GM12878 (cell line): ENCODE data around the gene ADAT3. TPM values are rescaled to one million over a fixed set of nuclear protein-coding genes. Genes with fewer than 3 reads are reported as not detected.
A peak's percentile ranks its signal among the peaks of the same experiment; 100 is the strongest.

Source experiments
- ATAC-seq: fragments of 200-7000 bp; cut with Tn5 transposase; 3 replicates; pipeline ENCODE4 v1.9.1; 2020; ENCODE audit warnings: mild to moderate bottlenecking, moderate library complexity
- BruUV-seq: library from RNA; stranded (reverse); fragments of 400-500 nt; replicated peaks from 2 replicates; lab custom pipeline; 2021; lab: Mats Ljungman, UMichigan
- CTCF ChIA-PET: fragments of 300-600 bp; sonication (Branson Sonifier 250); formaldehyde crosslinking; extraction: SDS; loops from one replicate; lab custom pipeline; 2021; ENCODE audit warnings: inconsistent platforms; lab: Yijun Ruan, JAX
- POLR2A ChIA-PET: fragments of 350-600 bp; formaldehyde crosslinking; extraction: SDS; loops from one replicate; lab custom pipeline; 2021; ENCODE audit warnings: inconsistent platforms; lab: Charles Lee
- RAD21 ChIA-PET: fragments of 300-600 bp; sonication (Branson Sonifier 250); formaldehyde crosslinking; loops from one replicate; lab custom pipeline; 2023; ENCODE audit warnings: antibody characterized with exemption; ENCODE audit not compliant: unreplicated experiment; lab: Charles Lee
- SMC1A ChIA-PET: fragments of 300-600 bp; sonication (Branson Sonifier 250); formaldehyde crosslinking; loops from one replicate; lab custom pipeline; 2023; ENCODE audit not compliant: unreplicated experiment, uncharacterized antibody; lab: Charles Lee
- DNase-seq: peaks from one replicate; pipeline ENCODE4 v3.0.0-alpha.2; 2011; ENCODE audit warnings: low read depth, low spot score
- FAIRE-seq: peaks from 3 replicates; lab custom pipeline; 2011; peaks lifted over from hg19 to GRCh38; lab: Jason Lieb, UNC
- H2AFZ ChIP-seq: 2 replicates; pipeline ENCODE4 v1.6.0; 2011; ENCODE audit warnings: low read depth, low read length, control low read depth; ENCODE audit not compliant: control insufficient read depth
- H3K27ac ChIP-seq: 2 replicates; pipeline ENCODE4 v1.5.1; 2011; ENCODE audit warnings: control low read depth; ENCODE audit not compliant: control insufficient read depth, insufficient read depth
- H3K27me3 ChIP-seq, 2 experiments: replicated peaks in 1 of 2; 2 replicates each; pipeline versions ENCODE4 v1.6.0 to v1.6.1; 2011; ENCODE audit warnings: low read length in 1 of 2; ENCODE audit not compliant: control insufficient read depth in 2 of 2, insufficient read depth in 2 of 2
- H3K36me3 ChIP-seq, 2 experiments: 2 replicates each; pipeline ENCODE4 v1.5.1; 2011; ENCODE audit warnings: low read length in 1 of 2; ENCODE audit not compliant: control insufficient read depth in 2 of 2, insufficient read depth in 2 of 2
- H3K4me1 ChIP-seq: 2 replicates; pipeline ENCODE4 v1.6.1; 2011; ENCODE audit warnings: mild to moderate bottlenecking, low read length, moderate library complexity, mixed read lengths; ENCODE audit not compliant: control insufficient read depth, insufficient read depth
- H3K4me2 ChIP-seq: 2 replicates; pipeline ENCODE4 v1.6.0; 2011; ENCODE audit warnings: control low read depth; ENCODE audit not compliant: control insufficient read depth, insufficient read depth
- H3K4me3 ChIP-seq: fragments of 200-600 bp; sonication (generic); 2 replicates; pipeline ENCODE4 v1.5.1; 2016
- H3K79me2 ChIP-seq: 2 replicates; pipeline ENCODE4 v1.6.0; 2011; ENCODE audit warnings: low read length; ENCODE audit not compliant: control insufficient read depth, insufficient read depth
- H3K9ac ChIP-seq: 2 replicates; pipeline ENCODE4 v1.8.0; 2011; ENCODE audit warnings: low read length, control low read depth, mixed read lengths; ENCODE audit not compliant: control insufficient read depth, insufficient read depth
- H3K9me3 ChIP-seq: replicated peaks from 3 replicates; pipeline ENCODE4 v1.5.1; 2011; ENCODE audit warnings: mild to moderate bottlenecking, low read length; ENCODE audit not compliant: control insufficient read depth, insufficient read depth
- H4K20me1 ChIP-seq: 2 replicates; pipeline ENCODE4 v1.6.0; 2011; ENCODE audit not compliant: control insufficient read depth, insufficient read depth
- CBX5 ChIP-seq: sonication (generic); IDR thresholded peaks from 2 replicates; pipeline ENCODE4 v1.6.1; 2016; ENCODE audit warnings: low read depth, moderate library complexity, mild to moderate bottlenecking, inconsistent platforms
- KLF5 ChIP-seq: fragments of 450-650 bp; IDR thresholded peaks from 2 replicates; pipeline ENCODE4 v1.6.1; 2014; ENCODE audit warnings: mild to moderate bottlenecking; ENCODE audit not compliant: partially characterized antibody
- MLLT1 ChIP-seq: fragments of 450-650 bp; IDR thresholded peaks from 2 replicates; pipeline ENCODE4 v1.6.1; 2016; ENCODE audit warnings: mild to moderate bottlenecking
- NR2C2 ChIP-seq: IDR thresholded peaks from 2 replicates; pipeline ENCODE4 v1.6.1; 2011; ENCODE audit warnings: borderline replicate concordance, low read depth; ENCODE audit not compliant: control insufficient read depth, insufficient read length
- NRF1 ChIP-seq: conservative IDR thresholded peaks from 2 replicates; pipeline ENCODE4 v1.6.1; 2011; ENCODE audit warnings: mild to moderate bottlenecking, low read depth, low read length, improper control_type of control experiment
- SRF ChIP-seq, 2 experiments: IDR thresholded peaks; 2 replicates each; pipeline ENCODE4 v1.6.1; 2011; ENCODE audit warnings: low read depth in 2 of 2, low read length in 2 of 2, mild to moderate bottlenecking in 1 of 2, moderate library complexity in 1 of 2
- STAT1 ChIP-seq: fragments of 450-650 bp; conservative IDR thresholded peaks from 2 replicates; pipeline ENCODE4 v1.6.1; 2014; ENCODE audit warnings: antibody characterized with exemption, mild to moderate bottlenecking
- WGBS: methylation state at CpG from one replicate; pipeline ENCODE4 v1.1.6; 2016; ENCODE audit warnings: low lambda C conversion rate; ENCODE audit not compliant: insufficient replicate concordance, insufficient coverage; ENCODE audit errors: missing lambda C conversion rate; 5-methylcytosine and 5-hydroxymethylcytosine counted together
- in situ Hi-C: fragments of 300-500 bp; cut with MboI; formaldehyde crosslinking; loops from 9 replicates; pipeline ENCODE4 v1.14.3; 2018; ENCODE audit warnings: mixed read lengths
- intact Hi-C: fragments of 100-400 bp; cut with micrococcal nuclease; formaldehyde crosslinking; loops from one replicate; pipeline ENCODE4 v1.14.2; 2022; ENCODE audit not compliant: unreplicated experiment
- polyA plus RNA-seq, 11 experiments: library from polyadenylated mRNA; depleted of rRNA in 4 of 11; unstranded in 6 of 11; stranded (reverse) in 5 of 11; fragments of >200 nt; fragmentation: Nextera tagmentation in 4 of 11; fragmentation: Illumina TruSeq in 1 of 11; extraction: Ambion mirVana in 4 of 11; extraction: Trizol in 1 of 11; gene quantifications; 1 replicate in 1 of 11; 2 replicates in 10 of 11; pipeline versions ENCODE4 v1.2.1 to v1.2.3, GENCODE V29; 2011 to 2016; ENCODE audit warnings: inconsistent platforms in 2 of 11, missing spikeins in 2 of 11, low read depth in 1 of 11
- total RNA-seq, 4 experiments: library from RNA; depleted of rRNA in 3 of 4; stranded (reverse); fragments of >200 nt in 3 of 4; fragmentation: Illumina TruSeq in 1 of 4; extraction: Trizol in 1 of 4; gene quantifications; 2 replicates each; pipeline versions ENCODE4 v1.2.1 to v1.2.3, GENCODE V29; 2013 to 2021

ADAT3 gene
- total and polyA plus RNA-seq, 10 of the 15 experiments (the other 5 are each of a cell fraction or from before 2014, with no cell fraction given): 0.27 to 11.8 (median 7.7) TPM; not detected in 3

DNA sequence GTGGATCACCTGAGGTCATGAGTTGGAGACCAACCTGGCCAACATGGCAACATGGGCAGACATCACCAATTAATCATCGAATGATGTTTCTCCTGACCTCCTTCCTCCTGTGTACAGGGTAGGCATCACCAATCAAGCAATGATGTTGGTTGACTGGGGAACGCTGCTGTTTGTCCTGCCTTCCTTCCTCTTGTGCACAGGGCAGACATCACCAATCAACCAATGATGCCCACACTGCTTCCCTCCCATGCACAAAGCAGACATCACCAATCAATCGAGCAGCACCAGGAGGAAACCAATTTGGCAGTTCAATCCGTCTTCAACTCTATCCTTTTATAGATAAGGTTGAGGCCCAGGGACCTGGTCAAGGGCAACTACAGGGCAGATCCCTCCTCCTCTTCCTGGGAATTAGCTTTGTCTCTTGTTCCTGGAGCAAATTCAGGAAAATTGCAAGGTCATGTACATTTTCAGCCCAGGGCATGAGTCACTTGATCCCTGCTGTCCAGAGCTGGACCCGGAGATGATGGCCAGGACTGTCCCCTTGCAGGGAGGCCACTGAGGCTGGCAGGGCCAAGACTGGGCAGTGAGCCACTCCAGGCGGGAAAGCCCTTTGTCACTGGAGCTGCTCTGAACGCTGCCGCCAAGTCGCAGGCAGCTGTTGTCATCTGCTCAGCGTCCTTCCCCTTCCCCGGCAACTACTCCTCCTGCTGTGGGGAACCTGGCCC lies 30.4 kb downstream of the ADAT3 start:
- intact Hi-C loops: no loop called here
- peaks cover 7% of the 10 kb centered on the region for H3K79me2 ChIP-seq
- no peak overlapping the region for H3K9ac ChIP-seq
- CTCF ChIA-PET: interaction anchor here (0.6 to 1.4 kb wide), 2 partner anchors 38 to 659 kb away, joined by 3 read pairs; no protein-coding TSS in a partner anchor
- H3K27ac ChIP-seq: no peak overlapping the region
- peak; percentile 33 for ATAC-seq
- no peak overlapping the region for H3K4me3 ChIP-seq
- H3K27me3 ChIP-seq: no peaks in the 10 kb centered on the region
- RAD21 ChIA-PET: interaction anchor here (1.1 kb wide), 1 partner anchor 72 kb away, joined by 4 read pairs; no protein-coding TSS in a partner anchor
- peaks cover 3% of the 10 kb centered on the region; the same call in 1 of the 3 replicates for H3K9me3 ChIP-seq
- DNase-seq: no peak
- peaks cover 11% of the 10 kb centered on the region for H3K4me1 ChIP-seq
- no TSS peak for BruUV-seq
- no peaks in the 10 kb centered on the region for H4K20me1 ChIP-seq
- SMC1A ChIA-PET: interaction anchor here (0.7 kb wide), 1 partner anchor 27 kb away, joined by 3 read pairs; no protein-coding TSS in a partner anchor
- TF ChIP-seq NRF1 (no peak), CBX5 (peak; percentile 69; the same call in 1 of the 2 replicates), SRF (IDR thresholded peaks at IDR 0.05; ENCODE audit: low read depth in 2 of 2, low read length in 2 of 2) (peak; percentile 40 to 86; a peak in 2 of 4 replicates), NR2C2 (peak; percentile 72), STAT1 (no peak), KLF5 (no peak), MLLT1 (peak; percentile 99)
- WGBS: 80% methylated on average over 11 of the region's 11 CpGs
- in situ Hi-C loops: no loop called here
- POLR2A ChIA-PET: interaction anchor here (0.6 to 0.7 kb wide), 2 partner anchors 26 to 39 kb away, joined by 4 to 7 read pairs; no protein-coding TSS in a partner anchor
- peak; percentile 75 for FAIRE-seq
- H3K36me3 ChIP-seq: no peaks in the 10 kb centered on the region
- H3K4me2 ChIP-seq: no peak overlapping the region
- no peak overlapping the region for H2AFZ ChIP-seq
